IPS DF 4.7 (cell line): ENCODE measurements around the gene SH3BP4.

Source experiments
- DNase-seq: peaks from one replicate; pipeline ENCODE4 v3.0.0-alpha.2; 2013; ENCODE audit warnings: low spot score; ENCODE audit errors: extremely low read depth

Gene SH3BP4

DNA sequence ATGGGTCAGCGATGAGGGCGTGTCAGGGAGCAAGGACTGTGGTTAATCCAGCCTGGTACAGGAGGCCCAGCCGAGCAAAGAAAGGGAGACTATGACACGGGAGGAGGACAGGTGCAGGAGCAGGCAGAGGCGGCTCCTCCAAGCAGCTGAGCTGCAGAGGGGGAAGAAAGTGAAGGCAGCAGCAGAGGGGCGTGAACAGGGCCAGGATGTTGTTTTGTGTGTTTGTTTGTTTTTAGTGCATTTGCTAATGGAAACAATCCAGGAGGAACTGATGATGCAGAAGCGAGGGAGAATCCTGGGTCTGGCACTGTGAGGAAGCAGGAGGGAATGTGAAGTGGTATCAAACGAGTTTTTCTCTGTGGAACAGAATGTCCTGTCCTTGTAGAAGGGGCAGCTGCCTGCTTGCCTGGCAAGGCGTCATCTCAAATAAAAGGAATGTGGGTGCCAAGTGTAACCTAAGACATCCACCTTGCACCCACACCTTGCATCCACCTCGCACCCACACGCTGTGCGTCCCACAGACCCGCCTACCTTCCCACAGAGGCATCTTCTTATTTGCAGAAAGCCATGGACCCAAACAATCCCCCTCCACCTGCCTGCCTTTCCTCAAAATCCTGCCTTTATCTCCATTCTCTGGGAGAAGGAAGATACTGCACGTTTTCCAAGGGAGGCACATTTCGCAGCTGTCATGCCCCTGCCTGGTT lies 134.8 kb downstream of the SH3BP4 start:
- DNase-seq = no peak

DNA sequence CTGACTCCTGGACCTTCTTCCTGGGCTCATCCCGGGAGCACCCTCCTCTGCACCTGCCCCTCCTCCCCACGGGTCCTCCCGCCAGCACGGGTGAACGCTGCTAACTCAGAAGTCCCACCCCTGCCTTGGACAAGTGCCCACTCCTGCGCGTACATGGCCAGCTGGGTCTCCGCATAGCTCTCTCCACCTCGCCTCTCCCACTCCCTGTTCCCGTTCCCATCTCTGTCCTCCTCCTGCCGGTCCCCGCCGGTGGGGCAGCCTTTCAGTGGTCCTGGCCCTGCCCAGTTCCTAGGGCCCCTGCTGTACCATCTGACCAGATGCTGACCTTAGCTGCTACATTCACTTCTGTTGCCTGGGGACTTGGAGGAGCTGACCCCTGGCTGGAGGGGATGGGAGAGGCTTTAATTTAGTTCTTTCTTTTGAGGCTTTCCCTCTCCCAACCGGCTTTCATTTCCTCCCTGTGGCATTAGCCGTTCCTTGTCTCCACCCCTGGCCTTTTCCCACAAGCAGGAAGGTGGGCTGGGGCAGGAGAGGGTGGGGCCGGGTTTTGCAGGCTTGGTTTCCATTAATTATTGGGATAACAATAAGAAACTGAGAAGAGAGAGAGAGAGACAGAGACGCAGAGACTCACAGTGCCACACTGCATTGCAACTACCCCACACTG lies 136.1 kb downstream of the SH3BP4 start:
- DNase-seq = no peak

DNA sequence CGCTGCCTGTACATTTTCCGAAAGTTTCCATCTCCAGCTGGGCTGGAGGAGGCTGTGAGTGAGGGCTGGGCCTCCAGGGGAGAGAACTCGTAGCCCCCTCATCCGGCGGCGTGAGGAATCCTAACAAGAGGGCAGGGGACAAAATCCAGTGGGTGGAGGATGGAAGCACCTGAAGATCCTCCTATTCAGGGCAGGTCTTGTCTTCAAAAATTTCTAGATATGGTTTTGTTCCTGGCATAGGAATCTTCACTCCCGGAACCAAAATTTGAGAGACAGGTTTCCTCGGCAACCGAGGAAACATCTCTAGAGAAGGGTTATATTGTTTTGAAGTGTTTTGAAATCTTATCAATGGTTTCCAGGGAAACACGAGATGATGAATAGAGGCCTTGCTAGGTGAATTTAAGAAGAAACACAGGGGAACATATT lies 136.7 kb downstream of the SH3BP4 start:
- no peak for DNase-seq

DNA sequence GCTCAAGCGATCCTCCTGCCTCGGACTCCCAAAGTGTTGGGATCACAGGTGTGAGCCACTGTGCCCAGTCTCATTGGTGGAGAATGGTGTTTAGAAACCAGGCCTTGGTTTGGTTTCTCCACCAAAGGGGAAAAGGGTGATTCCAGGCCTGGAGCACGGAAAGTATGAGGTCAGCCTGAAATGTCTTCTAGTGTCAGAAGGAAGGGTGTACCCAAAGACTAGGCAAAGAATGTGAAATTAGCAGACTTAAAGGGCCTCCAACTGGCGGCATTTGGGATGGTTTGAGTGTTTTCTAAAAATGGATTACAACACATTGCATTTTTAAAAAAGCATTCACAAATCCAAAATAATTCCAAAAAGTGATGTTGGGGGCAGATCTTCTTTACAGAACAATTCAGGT lies 139.6 kb downstream of the SH3BP4 start:
- DNase-seq = no peak

DNA sequence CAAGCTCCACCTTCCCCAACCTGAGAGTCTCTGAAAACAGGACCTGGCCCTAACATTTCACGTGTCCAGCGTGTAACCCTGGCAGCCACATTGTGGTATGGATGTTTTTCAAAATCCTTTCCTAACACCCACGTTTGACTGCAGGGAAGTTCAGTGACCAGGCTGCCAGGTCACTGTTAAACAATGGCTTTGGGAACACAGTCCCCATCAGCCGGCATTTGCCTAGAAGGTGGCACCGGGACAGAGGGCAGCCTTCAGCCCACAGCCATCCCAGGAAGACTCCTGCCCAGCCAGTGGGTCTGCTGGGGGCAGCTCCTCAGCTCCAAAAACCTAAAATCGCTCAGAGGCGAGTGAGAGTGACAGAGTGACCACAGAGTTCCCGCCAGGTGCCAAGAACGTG lies 140.2 kb downstream of the SH3BP4 start:
- DNase-seq = no peak

DNA sequence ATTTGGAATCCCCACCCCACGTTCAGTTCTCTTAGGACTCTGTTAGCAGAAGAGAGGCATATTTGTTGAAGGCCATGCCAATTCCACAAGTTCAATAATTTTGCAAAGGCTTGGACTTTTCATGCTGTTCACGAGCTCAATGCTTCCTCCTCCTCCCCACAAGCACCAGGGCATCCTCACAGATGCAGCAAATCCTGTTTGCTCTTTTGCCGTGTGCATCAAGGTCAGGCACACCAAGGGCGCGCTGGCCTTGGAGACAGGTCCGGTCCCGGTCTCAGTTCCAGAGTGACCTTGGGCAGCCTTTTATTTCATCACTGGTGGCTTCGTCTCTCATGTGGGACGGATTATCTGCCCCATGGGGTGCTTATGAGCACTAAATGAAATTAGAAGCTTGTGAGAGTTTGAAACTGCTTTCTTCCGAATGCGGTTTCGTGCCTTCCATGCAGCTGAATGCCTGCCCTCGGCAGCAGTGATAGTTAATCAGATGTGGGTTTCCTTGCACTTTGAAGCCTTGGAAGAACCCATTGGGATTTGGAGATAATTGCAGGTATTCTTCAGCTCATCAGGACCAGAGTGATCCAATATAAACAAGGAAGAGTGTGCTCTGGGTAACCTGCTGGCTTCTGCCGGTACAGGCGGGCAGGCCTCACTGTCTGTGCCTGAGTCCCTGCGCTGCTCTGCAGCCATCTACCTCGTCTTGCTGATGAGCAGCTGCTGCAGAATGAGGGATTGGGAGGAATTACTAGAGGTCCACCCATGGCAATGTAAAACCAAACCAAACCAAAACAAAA lies 140.8 kb downstream of the SH3BP4 start:
- DNase-seq = no peak

DNA sequence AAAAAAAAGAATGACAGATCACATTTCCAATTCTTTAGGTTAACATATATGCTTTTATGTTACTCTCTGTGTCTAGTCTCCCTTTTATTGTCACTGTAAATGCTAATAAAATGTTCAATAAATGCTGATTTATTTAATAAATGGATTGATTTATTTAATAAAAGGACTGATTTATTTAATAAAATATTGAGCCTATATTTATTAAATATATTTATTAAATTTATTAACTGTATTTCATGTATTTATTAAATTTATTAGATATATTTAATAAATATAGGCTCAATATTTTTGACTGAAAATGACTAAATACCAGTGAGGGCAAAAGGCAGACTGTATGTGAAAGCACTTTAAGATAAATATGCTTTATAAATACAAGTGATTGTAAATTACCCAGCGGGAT lies 142.6 kb downstream of the SH3BP4 start:
- DNase-seq = no peak

DNA sequence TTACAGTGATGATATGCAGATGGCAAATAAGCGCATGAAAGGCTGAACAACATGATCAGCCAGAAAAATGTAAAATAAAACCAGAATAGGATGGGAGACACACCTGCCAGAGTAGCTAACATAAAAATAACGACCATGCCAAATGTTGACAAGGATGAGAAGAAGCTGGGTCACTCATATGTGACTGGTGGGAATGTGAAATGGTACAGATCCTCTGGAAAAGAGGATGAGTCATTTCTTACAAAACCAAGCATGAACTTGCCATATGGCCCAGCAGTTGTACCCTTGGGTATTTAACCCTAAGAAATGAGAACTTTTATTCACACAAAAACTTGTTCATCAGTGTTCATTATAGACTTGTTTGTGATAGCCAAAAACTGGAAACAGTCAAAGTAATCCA lies 143.8 kb downstream of the SH3BP4 start:
- DNase-seq = no peak

DNA sequence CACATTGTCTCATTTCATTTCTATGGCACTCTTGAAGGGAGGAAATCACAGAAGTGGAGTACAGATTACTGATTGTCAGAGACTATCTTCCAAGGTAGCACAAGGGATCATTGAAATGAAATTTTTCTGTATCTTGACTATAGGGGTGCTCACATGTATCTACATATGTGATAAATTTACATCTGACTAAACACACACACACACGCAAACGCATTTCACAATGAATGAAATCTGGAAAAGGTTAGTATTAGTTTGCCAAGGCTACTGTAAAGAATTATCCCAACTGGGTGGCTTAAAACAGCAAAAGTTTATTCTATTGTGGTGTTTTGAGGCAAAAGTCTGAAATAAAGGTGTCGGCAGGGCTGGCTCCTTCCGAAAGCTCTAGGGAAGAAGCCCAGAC lies 144.6 kb downstream of the SH3BP4 start:
- no peak for DNase-seq

DNA sequence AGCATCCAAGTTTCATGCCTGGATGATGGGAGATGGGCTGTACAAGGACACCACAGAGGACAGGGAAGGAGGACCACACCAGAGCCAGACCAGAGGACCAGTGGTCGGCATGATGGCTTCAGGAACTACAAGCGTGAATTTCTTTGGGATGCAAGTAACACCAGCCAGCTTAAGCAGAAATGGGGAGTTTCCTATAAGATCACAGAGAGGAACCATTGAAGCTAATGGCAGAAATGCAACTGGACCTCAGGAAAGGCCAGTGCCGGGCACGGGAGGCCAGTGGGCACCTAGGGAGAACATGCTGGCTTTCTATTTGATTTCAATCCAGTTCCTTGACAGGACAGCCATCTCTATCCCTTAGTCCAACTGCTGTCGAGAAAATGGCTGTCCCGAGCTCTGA lies 145.4 kb downstream of the SH3BP4 start:
- no peak for DNase-seq

DNA sequence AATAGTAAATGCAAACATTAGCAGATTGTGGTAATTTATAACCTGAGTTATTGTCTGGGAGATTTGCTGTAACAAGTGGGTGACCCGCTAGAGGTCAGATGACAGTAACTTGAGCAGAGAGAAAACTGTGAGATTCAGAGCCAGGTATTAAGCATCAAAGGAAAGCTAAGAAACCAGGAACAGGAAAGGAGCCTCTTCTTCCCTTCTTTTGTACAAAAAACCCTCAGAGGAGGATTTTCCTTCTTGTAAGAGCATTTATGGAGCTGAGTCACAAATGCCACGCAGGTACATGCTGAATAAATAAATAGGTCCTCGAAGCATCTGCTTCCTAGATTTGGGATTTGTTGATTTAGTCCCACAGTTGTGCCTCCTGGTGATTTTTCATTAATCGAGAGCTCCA lies 146.5 kb downstream of the SH3BP4 start:
- DNase-seq = no peak

DNA sequence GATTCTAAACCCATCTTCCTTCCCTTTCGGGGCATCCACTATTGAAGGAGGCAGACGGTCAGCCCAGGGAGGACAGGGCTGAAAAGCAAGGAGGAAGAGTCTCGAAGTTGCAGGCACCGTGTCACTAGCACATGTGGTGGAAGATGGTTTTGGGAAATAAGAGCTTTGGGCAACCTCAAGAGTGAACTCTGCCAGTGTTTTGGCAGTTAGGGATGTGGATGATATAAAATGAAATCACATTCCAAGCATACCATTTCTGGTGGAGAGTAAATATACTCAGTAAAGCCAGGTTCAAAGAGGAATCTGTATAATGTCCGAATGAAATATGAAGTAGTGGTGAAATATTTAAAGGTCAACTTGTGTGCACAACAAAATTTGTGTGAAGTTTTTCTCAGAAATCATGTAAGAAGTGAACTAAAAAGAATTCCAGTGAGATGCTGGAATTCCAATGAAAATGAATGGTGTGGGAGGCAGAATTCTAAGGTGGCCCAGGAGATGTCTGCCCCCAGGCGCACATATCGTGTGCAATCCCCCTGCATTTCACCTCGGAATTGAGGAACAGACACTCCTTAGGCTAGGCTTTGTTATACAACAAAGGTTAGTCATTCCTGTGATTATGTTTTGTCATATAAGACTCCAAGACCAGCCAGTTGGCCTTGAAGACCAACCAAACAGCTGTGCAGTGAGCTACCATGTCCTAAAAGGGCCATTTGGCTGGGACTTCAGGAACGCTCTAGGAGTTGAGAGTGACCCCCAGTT lies 147.1 kb downstream of the SH3BP4 start:
- no peak for DNase-seq

DNA sequence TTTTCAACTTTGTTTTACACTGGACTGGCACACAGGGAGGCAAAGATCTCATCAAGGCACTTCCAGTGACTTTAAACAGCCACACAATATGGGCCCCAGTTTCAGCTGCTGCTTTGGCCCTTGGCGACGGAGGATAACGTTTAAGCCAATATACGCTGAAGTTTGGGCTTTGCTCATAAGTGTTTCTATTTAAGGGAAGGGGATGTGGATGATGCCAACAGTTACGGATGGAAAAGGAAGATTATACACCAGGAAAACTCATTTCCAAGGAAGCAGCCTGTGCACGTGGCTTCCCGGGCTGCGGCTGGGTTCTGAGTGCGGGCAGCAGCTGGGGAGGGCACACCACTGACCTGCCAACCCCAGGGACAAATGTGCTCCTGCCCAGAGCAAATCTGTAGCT lies 151.1 kb downstream of the SH3BP4 start:
- no peak for DNase-seq
